HG03378 (cell line): ENCODE results near the gene NTRK2.
A peak's percentile ranks its signal among the peaks of the same experiment; 100 is the strongest.
"Not testable (repeated sequence)": the region's sequence is repeated elsewhere in the genome, so short reads cannot be mapped to it uniquely, and the experiment has no call there.

ENCODE experiments used
- ATAC-seq: cut with Tn5 transposase; IDR thresholded peaks from one replicate; pipeline ENCODE4 v1.9.1; 2021; ENCODE audit warnings: mild to moderate bottlenecking, moderate library complexity; ENCODE audit not compliant: unreplicated experiment

Gene NTRK2

DNA sequence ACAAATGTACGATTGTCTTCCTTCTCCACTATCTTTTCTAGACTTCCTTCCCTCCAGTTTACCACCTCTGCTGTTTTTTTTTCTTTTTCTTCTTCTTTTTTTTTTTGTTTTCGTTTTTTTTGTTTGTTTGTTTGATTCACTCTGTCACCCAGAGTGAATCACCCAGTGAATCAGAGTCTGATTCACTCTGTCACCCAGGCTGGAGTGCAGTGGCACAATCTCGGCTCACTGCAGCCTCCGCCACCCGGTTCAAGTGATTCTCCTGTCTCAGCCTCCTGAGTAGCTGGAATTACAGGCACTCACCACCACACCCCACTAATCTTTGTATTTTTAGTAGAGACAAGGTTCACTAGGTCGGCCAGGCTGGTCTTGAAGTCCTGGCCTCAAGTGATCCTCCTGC lies 375.7 kb downstream of the NTRK2 start:
- no peak for ATAC-seq

DNA sequence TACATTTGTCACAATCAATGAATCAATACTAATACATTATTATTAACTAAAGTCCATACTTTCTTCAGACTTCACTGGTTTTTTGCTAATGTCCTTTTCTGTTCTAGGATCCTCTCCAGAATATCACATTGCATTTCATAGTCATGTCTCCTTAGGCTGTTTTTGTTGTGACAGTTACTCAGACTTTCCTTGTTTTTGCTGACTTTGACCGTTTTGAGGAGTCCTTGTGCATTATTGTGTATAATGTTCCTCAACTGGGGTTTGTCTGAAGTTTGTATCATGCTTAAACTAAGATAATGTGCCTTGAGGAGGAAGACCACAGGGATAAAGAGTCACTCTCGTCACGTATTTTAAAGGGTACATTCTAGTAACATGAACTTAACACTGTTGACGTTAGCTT lies 376.9 kb downstream of the NTRK2 start:
- ATAC-seq, result no peak

- ATAC-seq, result no peak
Measured at GRCh38 chr9:85053206-85053786, 383.8 kb downstream of the NTRK2 start.

DNA sequence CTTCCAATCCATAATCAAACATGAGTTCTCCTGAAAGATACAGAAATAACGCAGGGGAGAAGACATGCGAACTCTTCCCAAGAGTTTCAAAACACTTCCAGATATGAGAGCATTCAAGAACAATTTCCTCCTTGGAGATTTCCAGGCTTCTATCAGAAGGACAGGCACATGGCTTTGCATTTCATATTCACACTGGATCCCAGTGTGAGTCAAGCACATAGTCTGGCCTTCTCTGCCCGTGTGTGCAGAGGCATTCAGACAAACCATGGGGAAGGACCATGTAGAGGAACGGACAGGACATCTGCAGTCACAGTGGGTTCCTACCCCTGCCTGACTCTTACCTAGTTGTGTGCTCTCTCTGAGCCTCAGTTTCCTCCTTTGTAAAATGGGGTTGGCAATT lies 384.5 kb downstream of the NTRK2 start:
- ATAC-seq, result no peak

DNA sequence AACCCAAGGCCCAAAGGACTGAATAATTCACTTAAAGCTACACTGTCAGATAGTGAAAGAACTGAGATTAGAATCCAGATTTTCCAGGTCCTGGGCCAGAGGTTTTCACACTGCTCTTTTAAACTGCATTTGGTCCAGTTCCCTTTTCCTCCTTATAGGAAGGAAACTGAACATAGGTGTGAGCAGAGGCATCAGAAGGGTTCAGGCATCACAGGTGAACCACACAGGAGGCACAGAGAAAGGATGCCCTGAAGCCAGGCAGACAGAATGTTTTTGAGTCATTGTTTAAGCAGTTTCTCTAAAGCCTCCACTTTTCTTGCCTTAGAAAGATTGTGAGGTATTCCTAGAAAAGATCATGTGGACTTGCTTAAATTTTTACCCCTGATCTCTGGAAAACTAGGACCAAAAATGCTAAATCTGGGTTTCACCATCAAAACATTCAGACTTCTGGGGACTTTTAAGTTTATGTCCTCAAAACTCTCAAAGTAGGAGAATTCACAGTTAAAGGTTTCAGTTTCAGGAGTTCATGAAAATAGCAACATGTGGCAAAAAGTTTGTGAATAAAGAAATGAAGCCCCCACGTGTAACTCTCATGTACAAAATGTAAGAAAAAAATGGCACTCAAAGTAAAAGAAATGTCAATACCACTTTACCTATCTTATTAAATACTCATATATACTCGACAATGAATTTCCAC lies 386.1 kb downstream of the NTRK2 start:
- peak; percentile 61 for ATAC-seq

- peak; percentile 60 for ATAC-seq
Measured at GRCh38 chr9:85056203-85056572, 386.7 kb downstream of the NTRK2 start.

DNA sequence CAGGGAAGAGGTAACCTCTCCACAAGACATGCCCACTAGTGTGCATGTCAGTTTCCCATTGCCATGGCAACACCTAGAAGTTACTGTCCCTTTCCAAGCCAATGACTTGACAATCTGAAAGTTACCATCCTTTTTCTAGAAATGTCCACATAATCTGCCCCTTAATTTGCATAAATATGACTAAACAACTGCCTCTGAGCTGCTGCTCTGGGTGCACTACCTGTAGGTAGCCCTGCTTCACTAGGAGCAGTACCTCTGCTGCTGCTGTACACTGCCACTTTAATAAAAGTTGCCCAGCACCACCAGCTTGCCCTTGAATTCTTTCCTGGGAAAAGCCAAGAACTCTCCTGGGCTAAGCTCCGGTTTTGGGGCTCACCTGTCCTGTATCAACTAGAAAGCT lies 392.4 kb downstream of the NTRK2 start:
- ATAC-seq, result no peak

DNA sequence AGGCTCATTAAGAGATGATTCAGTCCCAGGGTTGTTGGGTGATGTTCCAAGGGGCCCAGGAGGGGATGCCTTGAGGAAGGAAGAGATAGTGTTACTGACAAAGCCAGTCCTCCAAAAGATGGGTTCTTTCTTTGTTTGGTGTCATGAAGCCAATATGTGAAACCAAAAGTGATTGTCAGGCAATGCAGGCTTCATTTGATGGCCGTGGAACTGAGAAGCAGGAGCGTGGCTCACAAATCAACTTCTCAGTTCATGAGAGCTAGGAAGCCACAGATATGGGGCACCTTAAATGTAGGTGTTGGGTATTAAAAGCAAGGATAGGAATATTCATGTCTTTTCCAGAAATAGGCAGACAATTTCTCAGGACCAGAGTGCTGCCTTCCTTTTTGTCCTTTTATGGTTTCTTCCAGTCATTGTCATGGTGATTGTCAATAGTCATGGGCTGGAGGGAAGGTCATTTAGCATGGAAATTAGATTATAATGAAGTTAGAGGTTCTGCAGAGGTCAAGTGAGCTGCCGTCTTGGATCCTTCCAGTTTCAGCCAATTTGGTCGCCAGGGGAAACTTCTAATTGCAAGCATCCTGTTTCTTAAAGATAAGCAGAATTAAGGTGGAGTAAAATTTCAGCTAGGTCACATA lies 393.0 kb downstream of the NTRK2 start:
- ATAC-seq, result no peak

DNA sequence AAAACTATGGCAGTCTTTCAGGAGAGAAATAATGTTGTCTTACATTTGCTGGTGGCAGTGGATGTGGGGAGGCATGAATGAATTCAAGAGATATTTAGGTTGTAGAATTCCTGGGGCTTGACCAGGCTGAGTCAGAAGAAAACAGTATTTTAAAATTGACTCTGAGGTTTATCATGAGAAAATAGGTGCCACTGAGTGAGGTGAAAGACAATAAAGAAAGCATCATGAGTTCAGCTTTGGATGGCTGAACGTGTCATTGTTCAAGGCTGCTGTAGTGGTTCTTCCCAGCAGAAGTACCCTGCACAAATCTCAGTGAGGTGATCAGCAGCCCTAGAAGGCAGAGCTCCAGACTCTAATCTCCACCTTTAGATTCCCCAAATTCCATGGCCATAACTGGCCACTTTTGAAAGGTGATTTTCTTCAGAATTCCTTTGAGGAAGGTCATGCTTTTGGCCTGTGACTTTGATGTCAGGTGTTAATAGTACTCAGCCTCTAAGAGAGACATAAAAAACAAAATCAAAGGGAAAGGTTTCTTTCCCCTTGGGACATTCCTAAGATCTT lies 395.4 kb downstream of the NTRK2 start:
- no peak for ATAC-seq

- ATAC-seq, result peak; percentile 78
Measured at GRCh38 chr9:85067792-85068191, 398.3 kb downstream of the NTRK2 start.

- not testable (repeated sequence) for ATAC-seq
Measured at GRCh38 chr9:85069421-85069820, 399.9 kb downstream of the NTRK2 start.
